ENCODE results near the gene SEZ6L2.

DNA sequence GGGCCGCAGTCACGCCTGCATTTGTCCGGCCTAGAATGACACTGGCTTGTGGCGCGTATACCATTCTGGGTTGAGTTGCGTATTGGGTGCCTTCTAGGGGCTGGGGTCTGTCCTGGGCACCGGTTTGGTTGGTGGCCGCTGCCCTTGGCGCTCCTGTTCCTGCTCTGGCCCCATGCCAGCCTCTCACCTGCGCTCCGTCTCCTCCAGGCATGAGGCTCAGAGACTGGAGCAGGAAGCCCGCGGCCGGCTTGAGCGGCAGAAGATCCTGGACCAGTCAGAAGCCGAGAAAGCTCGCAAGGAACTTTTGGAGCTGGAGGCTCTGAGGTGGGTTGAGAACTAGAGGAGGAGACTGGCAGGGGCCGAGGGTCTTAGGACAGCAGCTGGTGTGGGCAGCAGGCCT is 53.7 kb downstream of the SEZ6L2 start:
- TF ChIP-seq NFRKB (IDR thresholded peaks at IDR 0.05): no peak
- TF ChIP-seq FOXA1 (IDR thresholded peaks at IDR 0.05): no peak
- TF ChIP-seq, protein P1, sequence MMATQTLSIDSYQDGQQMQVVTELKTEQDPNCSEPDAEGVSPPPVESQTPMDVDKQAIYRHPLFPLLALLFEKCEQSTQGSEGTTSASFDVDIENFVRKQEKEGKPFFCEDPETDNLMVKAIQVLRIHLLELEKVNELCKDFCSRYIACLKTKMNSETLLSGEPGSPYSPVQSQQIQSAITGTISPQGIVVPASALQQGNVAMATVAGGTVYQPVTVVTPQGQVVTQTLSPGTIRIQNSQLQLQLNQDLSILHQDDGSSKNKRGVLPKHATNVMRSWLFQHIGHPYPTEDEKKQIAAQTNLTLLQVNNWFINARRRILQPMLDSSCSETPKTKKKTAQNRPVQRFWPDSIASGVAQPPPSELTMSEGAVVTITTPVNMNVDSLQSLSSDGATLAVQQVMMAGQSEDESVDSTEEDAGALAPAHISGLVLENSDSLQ (IDR thresholded peaks at IDR 0.05): no peak
- TF ChIP-seq SUZ12 (IDR thresholded peaks at IDR 0.05): no peak
- no peak for TF ChIP-seq FOXM1 (IDR thresholded peaks at IDR 0.05; ENCODE audit: borderline replicate concordance)
- TF ChIP-seq HDGF (IDR thresholded peaks at IDR 0.05; ENCODE audit: borderline replicate concordance): no peak
- no peak for TF ChIP-seq SP1 (IDR thresholded peaks at IDR 0.05)
- no peak for TF ChIP-seq L3MBTL2 (conservative IDR thresholded peaks at IDR 0.05)
- TF ChIP-seq LEF1 (IDR thresholded peaks at IDR 0.05; ENCODE audit: borderline replicate concordance): no peak
- no peak for TF ChIP-seq BHLHE40 (IDR thresholded peaks at IDR 0.05; ENCODE audit: borderline replicate concordance)
- TF ChIP-seq TARDBP (IDR thresholded peaks at IDR 0.05): no peak
